BLaER1 (cell line): Measurements from ENCODE around the gene PTPRC.

ENCODE experiments used
- H3K27ac ChIP-seq: shearing (Covaris generic); formaldehyde crosslinking; 2 replicates; pipeline ENCODE4 v1.8.1; 2022
- H3K27me3 ChIP-seq: shearing (Covaris generic); formaldehyde crosslinking; 2 replicates; pipeline ENCODE4 v1.8.1; 2022
- H3K36me3 ChIP-seq: shearing (Covaris generic); formaldehyde crosslinking; 2 replicates; pipeline ENCODE4 v1.8.1; 2022
- H3K4me1 ChIP-seq: shearing (Covaris generic); formaldehyde crosslinking; 2 replicates; pipeline ENCODE4 v1.8.1; 2022
- H3K4me2 ChIP-seq: shearing (Covaris generic); formaldehyde crosslinking; 2 replicates; pipeline ENCODE4 v1.8.1; 2022
- H3K4me3 ChIP-seq: shearing (Covaris generic); formaldehyde crosslinking; 2 replicates; pipeline ENCODE4 v1.8.1; 2022
- H3K9ac ChIP-seq: shearing (Covaris generic); formaldehyde crosslinking; 2 replicates; pipeline ENCODE4 v1.8.1; 2022
- H3K9me3 ChIP-seq: shearing (Covaris generic); formaldehyde crosslinking; 2 replicates; pipeline ENCODE4 v1.8.1; 2022
- H4K20me1 ChIP-seq: shearing (Covaris generic); formaldehyde crosslinking; 2 replicates; pipeline ENCODE4 v1.8.1; 2022
- Cebpa-rat ChIP-seq: shearing (Covaris generic); IDR thresholded peaks from 2 replicates; pipeline ENCODE4 v1.8.1; 2022

The PTPRC gene

GRCh38 chr1:198714271-198714670 is 75.4 kb downstream of the PTPRC start:
- no peak for TF ChIP-seq Cebpa-rat
- Histone ChIP-seq H3K4me2 (no peak overlapping the region), H3K9me3 (no peaks in the 10 kb centered on the region), H4K20me1 (no peaks in the 10 kb centered on the region), H3K27ac (no peak overlapping the region), H3K9ac (no peak overlapping the region), H3K36me3 (no peaks in the 10 kb centered on the region), H3K4me3 (no peak overlapping the region), H3K27me3 (no peaks in the 10 kb centered on the region), H3K4me1 (no peaks in the 10 kb centered on the region)

GRCh38 chr1:198716051-198716450 is 77.2 kb downstream of the PTPRC start:
- H3K27me3 ChIP-seq = no peaks in the 10 kb centered on the region
- no peaks in the 10 kb centered on the region for H4K20me1 ChIP-seq
- H3K9ac ChIP-seq = no peak overlapping the region
- H3K36me3 ChIP-seq = no peaks in the 10 kb centered on the region
- H3K4me3 ChIP-seq = no peak overlapping the region
- H3K27ac ChIP-seq = no peak overlapping the region
- H3K4me1 ChIP-seq = no peaks in the 10 kb centered on the region
- no peak overlapping the region for H3K4me2 ChIP-seq
- no peak for TF ChIP-seq Cebpa-rat
- no peaks in the 10 kb centered on the region for H3K9me3 ChIP-seq

- no peaks in the 10 kb centered on the region for H4K20me1 ChIP-seq
- H3K9ac ChIP-seq = no peak overlapping the region
- H3K36me3 ChIP-seq = no peaks in the 10 kb centered on the region
- no peaks in the 10 kb centered on the region for H3K4me1 ChIP-seq
- TF ChIP-seq Cebpa-rat = no peak
- H3K27ac ChIP-seq = no peak overlapping the region
- H3K4me2 ChIP-seq = no peak overlapping the region
- H3K27me3 ChIP-seq = no peaks in the 10 kb centered on the region
- no peak overlapping the region for H3K4me3 ChIP-seq
- no peaks in the 10 kb centered on the region for H3K9me3 ChIP-seq
Measured at GRCh38 chr1:198717510-198717909, 78.7 kb downstream of the PTPRC start.

DNA sequence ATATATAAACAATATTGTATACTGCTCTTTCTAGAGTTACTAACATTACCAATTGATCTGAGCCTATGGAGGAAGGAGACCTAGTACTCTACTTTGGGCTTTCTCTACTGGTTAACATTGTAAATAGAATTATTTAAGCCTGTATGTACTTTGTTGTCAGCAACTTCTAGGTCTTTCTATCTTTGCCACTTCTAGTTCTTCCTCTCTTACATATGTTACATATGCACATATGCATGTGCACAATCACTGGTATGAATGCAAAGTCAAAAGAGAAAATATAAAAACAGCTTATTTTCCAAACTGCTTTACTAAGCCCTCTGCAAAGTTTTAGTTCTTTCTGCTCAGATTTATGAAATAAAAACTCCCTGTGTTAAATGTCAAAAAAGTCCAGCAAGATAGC is 84.3 kb downstream of the PTPRC start:
- H3K4me1 ChIP-seq = no peaks in the 10 kb centered on the region
- TF ChIP-seq Cebpa-rat = no peak

GRCh38 chr1:198725090-198725489 is 86.2 kb downstream of the PTPRC start:
- H3K36me3 ChIP-seq = no peaks in the 10 kb centered on the region

More for the DNA sequence above, 84.3 kb downstream of the PTPRC start:
- Histone ChIP-seq H3K4me3 (no peak overlapping the region), H3K9ac (no peak overlapping the region), H3K4me2 (no peak overlapping the region), H4K20me1 (no peaks in the 10 kb centered on the region), H3K9me3 (no peaks in the 10 kb centered on the region), H3K27me3 (no peaks in the 10 kb centered on the region), H3K27ac (no peak overlapping the region), H3K36me3 (no peaks in the 10 kb centered on the region)

GRCh38 chr1:198726455-198726854 is 87.6 kb downstream of the PTPRC start:
- H3K4me2 ChIP-seq = no peak overlapping the region
- no peaks in the 10 kb centered on the region for H3K4me1 ChIP-seq
- no peaks in the 10 kb centered on the region for H3K27me3 ChIP-seq
- no peak overlapping the region for H3K27ac ChIP-seq
- no peak overlapping the region for H3K9ac ChIP-seq
- no peaks in the 10 kb centered on the region for H3K36me3 ChIP-seq
- H4K20me1 ChIP-seq = no peaks in the 10 kb centered on the region
- TF ChIP-seq Cebpa-rat = no peak
- no peak overlapping the region for H3K4me3 ChIP-seq
- H3K9me3 ChIP-seq = no peaks in the 10 kb centered on the region

More at GRCh38 chr1:198725090-198725489, 86.2 kb downstream of the PTPRC start:
- H3K4me1 ChIP-seq = no peaks in the 10 kb centered on the region
- no peak for TF ChIP-seq Cebpa-rat
- no peak overlapping the region for H3K27ac ChIP-seq
- no peaks in the 10 kb centered on the region for H4K20me1 ChIP-seq
- H3K27me3 ChIP-seq = no peaks in the 10 kb centered on the region
- H3K4me2 ChIP-seq = no peak overlapping the region
- H3K9me3 ChIP-seq = no peaks in the 10 kb centered on the region
- H3K9ac ChIP-seq = no peak overlapping the region
- no peak overlapping the region for H3K4me3 ChIP-seq

GRCh38 chr1:198729195-198729863 is 90.5 kb downstream of the PTPRC start:
- TF ChIP-seq Cebpa-rat = no peak
- Histone ChIP-seq H3K4me3 (no peak overlapping the region), H3K27ac (no peak overlapping the region), H3K4me2 (no peak overlapping the region), H3K27me3 (no peaks in the 10 kb centered on the region), H3K4me1 (no peaks in the 10 kb centered on the region), H4K20me1 (no peaks in the 10 kb centered on the region), H3K9ac (no peak overlapping the region), H3K36me3 (no peaks in the 10 kb centered on the region), H3K9me3 (no peaks in the 10 kb centered on the region)

DNA sequence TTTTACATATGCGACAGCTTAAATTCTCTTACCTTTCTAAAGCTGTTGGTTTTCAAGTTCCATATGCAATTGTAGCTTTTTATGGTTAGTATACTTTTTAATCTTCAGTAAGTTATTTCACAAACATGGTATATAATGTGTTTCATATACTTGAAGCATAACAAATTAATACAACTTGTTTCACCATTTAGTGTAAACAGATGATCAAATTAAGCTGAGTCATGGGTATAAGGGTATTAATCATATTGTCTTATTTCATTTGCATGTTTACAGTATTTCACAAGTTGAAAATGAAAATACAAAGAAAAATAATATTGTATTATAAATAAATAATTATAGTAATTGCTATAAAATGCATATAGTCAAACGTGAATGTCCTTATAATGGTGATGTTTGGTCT is 92.1 kb downstream of the PTPRC start:
- Histone ChIP-seq H3K27me3 (no peaks in the 10 kb centered on the region), H3K9ac (no peak overlapping the region), H4K20me1 (no peaks in the 10 kb centered on the region), H3K36me3 (no peaks in the 10 kb centered on the region), H3K4me1 (no peaks in the 10 kb centered on the region), H3K27ac (no peak overlapping the region), H3K9me3 (no peaks in the 10 kb centered on the region), H3K4me2 (no peak overlapping the region), H3K4me3 (no peak overlapping the region)
- no peak for TF ChIP-seq Cebpa-rat

DNA sequence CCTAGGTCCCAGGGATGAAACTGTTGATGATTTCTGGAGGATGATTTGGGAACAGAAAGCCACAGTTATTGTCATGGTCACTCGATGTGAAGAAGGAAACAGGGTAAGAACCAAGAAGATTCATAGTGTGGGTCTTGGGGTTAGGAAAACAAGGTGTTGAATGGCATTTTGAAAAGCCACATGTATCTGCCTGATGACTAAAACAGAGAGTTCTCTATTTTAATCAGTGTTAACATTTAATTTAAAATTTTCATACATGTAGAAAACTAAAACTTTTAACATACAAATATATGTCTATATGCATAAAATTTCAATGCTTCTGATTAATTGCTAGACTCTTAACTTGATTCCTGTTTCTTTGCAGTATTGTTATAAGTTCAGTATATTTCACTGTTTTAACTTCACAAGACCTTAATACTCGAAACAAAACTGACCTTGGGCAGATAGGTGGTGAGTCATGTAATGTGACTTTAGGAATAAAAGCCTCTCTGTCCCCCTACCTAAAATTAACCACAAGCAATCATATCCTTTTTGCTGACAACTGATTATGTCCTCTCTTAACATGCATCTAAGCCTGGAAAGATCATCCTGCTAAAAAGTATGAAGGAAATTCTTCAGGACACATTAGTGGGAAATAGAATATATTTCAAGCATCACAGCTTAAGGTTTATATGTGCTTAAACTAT is 95.6 kb downstream of the PTPRC start:
- Histone ChIP-seq H3K9me3 (no peaks in the 10 kb centered on the region), H3K27ac (no peak overlapping the region), H4K20me1 (no peaks in the 10 kb centered on the region), H3K27me3 (no peaks in the 10 kb centered on the region), H3K4me2 (no peak overlapping the region), H3K4me1 (no peaks in the 10 kb centered on the region), H3K4me3 (no peak overlapping the region), H3K36me3 (no peaks in the 10 kb centered on the region), H3K9ac (no peak overlapping the region)
- TF ChIP-seq Cebpa-rat = no peak

DNA sequence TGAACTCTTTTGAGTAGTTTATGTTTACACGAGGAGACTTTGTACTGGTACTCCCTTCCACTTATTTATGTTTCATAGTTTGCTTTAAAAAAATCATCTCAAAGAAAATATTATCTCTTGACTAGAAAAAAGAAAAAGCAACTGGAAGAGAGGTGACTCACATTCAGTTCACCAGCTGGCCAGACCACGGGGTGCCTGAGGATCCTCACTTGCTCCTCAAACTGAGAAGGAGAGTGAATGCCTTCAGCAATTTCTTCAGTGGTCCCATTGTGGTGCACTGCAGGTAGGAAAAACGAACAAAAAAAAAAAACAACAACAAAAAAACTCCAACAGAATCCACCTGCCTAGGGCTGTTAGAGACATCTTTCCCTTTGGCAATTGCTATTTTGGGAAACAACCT is 102.9 kb downstream of the PTPRC start:
- no peak overlapping the region for H3K4me2 ChIP-seq
- no peak overlapping the region for H3K27ac ChIP-seq
- no peaks in the 10 kb centered on the region for H3K9me3 ChIP-seq
- no peak for TF ChIP-seq Cebpa-rat
- H3K4me3 ChIP-seq = no peak overlapping the region
- H3K4me1 ChIP-seq = no peaks in the 10 kb centered on the region
- H4K20me1 ChIP-seq = no peaks in the 10 kb centered on the region
- H3K36me3 ChIP-seq = no peaks in the 10 kb centered on the region
- H3K9ac ChIP-seq = no peak overlapping the region
- H3K27me3 ChIP-seq = no peaks in the 10 kb centered on the region
